ENCODE results near the gene PSME3. TPM values are rescaled to one million over a fixed set of nuclear protein-coding genes. Genes with fewer than 3 reads are reported as not detected.
A peak's percentile ranks its signal among the peaks of the same experiment; 100 is the strongest.

The PSME3 gene
- total RNA-seq, 1 donor from 2014 or later, result 92.0 TPM

DNA sequence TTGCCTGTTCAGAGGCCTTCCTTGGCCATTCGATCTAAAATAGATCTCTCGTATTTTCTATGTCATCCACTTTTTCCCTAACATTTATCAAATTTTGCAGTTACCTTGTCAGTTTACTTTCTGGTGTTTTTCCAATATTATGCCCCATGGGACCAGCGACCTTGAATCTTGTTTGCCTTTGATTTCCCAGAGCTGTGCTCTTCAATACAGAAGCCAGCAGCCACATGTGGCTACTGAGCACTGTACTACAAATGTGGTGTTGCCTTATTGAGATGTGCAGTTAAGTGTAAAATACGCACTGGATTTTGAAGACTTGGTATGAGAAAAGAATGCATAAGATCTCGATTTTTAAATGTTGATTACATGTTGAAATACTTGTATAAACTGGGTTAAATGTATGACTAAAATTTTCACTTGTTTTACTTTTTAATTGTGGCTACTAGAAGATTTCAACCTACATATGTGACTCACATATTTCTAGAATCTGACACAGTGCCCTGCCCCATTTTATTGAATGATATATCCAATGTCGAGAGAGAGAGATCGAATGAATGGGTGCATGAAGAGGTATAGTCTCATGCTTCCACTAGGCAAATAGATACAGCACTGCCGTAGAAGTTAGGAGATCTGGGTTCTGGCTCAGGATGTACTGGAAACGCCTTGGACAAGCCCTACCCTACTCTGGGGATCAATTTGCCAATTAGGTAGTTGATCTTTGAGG lies 824 bp upstream of the PSME3 start:
- H3K4me3 Mint-ChIP-seq, result peak overlapping the region; percentile 92
- H3K36me3 Mint-ChIP-seq, result peaks cover 8% of the 10 kb centered on the region
- DNase-seq (ENCODE audit: low spot score in 2 of 2, unreplicated experiment in 2 of 2), result no peak
- no peaks in the 10 kb centered on the region for H3K9me3 Mint-ChIP-seq
- TF ChIP-seq, protein P1, sequence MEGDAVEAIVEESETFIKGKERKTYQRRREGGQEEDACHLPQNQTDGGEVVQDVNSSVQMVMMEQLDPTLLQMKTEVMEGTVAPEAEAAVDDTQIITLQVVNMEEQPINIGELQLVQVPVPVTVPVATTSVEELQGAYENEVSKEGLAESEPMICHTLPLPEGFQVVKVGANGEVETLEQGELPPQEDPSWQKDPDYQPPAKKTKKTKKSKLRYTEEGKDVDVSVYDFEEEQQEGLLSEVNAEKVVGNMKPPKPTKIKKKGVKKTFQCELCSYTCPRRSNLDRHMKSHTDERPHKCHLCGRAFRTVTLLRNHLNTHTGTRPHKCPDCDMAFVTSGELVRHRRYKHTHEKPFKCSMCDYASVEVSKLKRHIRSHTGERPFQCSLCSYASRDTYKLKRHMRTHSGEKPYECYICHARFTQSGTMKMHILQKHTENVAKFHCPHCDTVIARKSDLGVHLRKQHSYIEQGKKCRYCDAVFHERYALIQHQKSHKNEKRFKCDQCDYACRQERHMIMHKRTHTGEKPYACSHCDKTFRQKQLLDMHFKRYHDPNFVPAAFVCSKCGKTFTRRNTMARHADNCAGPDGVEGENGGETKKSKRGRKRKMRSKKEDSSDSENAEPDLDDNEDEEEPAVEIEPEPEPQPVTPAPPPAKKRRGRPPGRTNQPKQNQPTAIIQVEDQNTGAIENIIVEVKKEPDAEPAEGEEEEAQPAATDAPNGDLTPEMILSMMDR (IDR thresholded peaks at IDR 0.05; ENCODE audit: unreplicated experiment), result no peak
- H3K4me1 Mint-ChIP-seq, result peaks cover 19% of the 10 kb centered on the region
- peaks cover 20% of the 10 kb centered on the region for H3K27me3 Mint-ChIP-seq (ENCODE audit: low read depth)
- peak overlapping the region; percentile 98 for H3K27ac Mint-ChIP-seq

DNA sequence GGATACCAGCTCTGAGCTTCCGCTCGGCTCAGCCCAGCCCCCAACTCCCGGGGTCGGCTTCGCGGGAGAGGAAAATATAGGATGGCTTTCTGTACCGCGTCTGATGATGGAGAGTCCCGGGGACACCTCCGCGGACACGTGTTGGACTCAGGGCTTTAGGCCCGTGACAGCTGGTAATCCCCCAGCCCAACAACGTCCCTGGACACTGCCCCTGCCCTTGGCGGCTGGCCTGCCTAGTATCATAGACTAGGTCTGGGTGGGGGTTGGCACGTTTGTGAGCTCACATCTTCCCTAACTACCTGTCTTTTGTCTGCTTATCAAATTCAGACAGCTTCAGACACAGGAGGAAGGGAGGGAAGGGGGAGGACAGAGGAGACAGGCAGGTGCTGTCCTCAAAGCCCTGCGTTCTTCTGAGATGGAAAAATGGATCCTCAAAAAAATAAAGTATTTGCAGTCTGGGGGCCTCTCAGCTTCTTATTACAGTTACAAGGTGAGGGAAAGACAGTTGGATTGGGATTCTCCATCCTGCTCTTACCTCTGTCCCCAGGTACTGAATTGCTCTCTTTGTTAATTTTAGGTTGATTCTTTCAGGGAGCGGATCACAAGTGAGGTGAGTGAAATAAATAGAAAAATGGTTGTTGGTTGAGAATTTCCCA lies 698 bp downstream of the PSME3 start:
- DNase-seq (ENCODE audit: low spot score in 2 of 2, unreplicated experiment in 2 of 2), result no peak
- TF ChIP-seq, protein P1 (IDR thresholded peaks at IDR 0.05; ENCODE audit: unreplicated experiment), result no peak
- Mint-ChIP-seq H3K36me3 (peaks cover 15% of the 10 kb centered on the region), H3K27ac (peak overlapping the region; percentile 98), H3K4me3 (peak overlapping the region; percentile 92), H3K9me3 (no peaks in the 10 kb centered on the region), H3K4me1 (peaks cover 19% of the 10 kb centered on the region), H3K27me3 (ENCODE audit: low read depth) (peaks cover 5% of the 10 kb centered on the region)

DNA sequence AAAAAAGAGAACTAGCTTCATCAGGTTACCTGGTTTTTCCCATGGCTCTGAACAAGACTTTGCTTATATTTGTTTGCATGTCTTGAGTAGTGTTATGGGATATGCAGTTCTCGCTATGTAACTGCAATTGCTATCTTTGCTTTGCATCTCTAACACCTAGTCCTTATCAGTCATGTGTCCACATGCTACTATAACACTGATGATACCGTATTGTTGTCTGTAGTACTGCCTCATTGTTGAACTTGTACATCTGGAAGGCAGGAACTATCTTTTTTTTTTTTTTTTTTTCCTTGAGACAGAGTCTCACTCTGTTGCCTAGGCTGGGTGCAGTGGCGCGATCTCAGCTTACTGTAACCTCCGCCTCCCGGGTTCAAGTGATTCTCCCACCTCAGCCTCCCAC lies 2.5 kb downstream of the PSME3 start:
- no peaks in the 10 kb centered on the region for H3K27me3 Mint-ChIP-seq (ENCODE audit: low read depth)
- H3K4me3 Mint-ChIP-seq, result no peak overlapping the region
- H3K27ac Mint-ChIP-seq, result no peak overlapping the region
- no peaks in the 10 kb centered on the region for H3K9me3 Mint-ChIP-seq
- no peak for DNase-seq (ENCODE audit: low spot score in 2 of 2, unreplicated experiment in 2 of 2)
- TF ChIP-seq, protein P1 (IDR thresholded peaks at IDR 0.05; ENCODE audit: unreplicated experiment), result no peak
- H3K36me3 Mint-ChIP-seq, result peaks cover 22% of the 10 kb centered on the region
- H3K4me1 Mint-ChIP-seq, result peaks cover 19% of the 10 kb centered on the region

DNA sequence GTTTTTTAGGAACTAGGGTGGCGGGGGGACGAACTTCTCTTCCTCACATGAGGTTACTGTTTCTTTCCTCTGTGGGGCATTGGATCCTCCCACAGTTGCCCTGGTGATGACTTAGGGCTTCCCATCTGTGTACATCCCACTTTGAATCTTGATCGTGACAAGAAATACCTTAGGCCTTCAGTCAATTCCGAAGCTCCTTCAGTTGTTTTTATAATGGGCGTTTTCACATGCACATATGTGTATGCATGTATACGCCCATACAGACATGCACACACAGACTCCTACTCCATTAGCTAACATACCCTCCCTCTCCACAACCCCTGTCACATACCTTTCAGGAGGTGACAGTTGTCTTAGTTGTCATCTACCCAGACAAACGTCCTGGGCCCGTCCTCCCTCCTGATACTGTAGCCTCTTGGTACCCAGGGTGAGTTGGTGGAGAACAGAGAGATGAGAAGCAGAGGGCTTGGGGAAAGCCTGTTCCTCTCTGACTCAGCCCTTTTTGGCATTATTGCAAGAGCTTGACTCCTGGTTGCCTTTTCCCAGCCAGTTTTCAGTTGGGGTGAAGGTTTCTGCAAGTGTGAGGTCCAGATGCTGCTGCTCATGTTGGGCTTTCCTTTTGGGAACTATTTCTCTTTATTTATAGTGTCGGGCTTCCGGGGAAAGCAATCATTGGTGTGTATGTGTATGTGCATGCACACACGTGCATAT lies 8.9 kb downstream of the PSME3 start:
- Mint-ChIP-seq H3K27ac (no peak overlapping the region), H3K36me3 (peaks cover 22% of the 10 kb centered on the region), H3K9me3 (no peaks in the 10 kb centered on the region), H3K4me1 (no peaks in the 10 kb centered on the region), H3K4me3 (no peak overlapping the region), H3K27me3 (ENCODE audit: low read depth) (no peaks in the 10 kb centered on the region)
- DNase-seq (ENCODE audit: low spot score in 2 of 2, unreplicated experiment in 2 of 2), result no peak
- TF ChIP-seq, protein P1 (IDR thresholded peaks at IDR 0.05; ENCODE audit: unreplicated experiment), result no peak

DNA sequence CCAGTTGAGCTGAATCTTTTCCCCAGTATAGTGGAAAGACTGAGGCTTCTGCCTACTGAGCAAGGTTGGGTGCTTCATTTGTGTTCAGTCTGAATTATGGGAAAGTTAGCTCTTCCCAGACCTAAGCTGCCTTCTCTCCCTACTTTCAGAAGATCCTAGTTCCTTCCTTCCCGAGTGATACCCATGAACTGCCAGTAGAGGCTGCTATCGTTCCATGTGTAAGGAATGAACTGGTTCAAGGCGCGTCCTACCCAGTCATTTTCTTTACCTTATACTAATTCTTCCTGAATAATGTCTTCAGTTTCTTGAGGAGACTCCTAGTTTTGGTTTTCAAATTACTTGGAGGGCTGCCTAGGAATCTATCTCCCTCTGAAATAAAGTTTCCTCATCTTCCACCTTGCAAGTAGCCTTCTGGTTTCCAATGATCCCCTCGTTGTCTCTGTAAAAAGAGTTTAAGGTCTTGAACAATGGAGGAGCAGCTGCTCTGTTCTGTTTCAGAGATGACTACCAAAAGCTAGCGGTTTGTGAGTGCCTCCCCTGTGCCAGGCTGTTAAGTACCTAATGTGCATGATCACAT lies 10.2 kb downstream of the PSME3 start:
- TF ChIP-seq, protein P1 (IDR thresholded peaks at IDR 0.05; ENCODE audit: unreplicated experiment), result peak; percentile 59
- H3K9me3 Mint-ChIP-seq, result no peaks in the 10 kb centered on the region
- H3K27ac Mint-ChIP-seq, result no peak overlapping the region
- H3K4me1 Mint-ChIP-seq, result no peaks in the 10 kb centered on the region
- H3K36me3 Mint-ChIP-seq, result peaks cover 17% of the 10 kb centered on the region
- H3K27me3 Mint-ChIP-seq (ENCODE audit: low read depth), result no peaks in the 10 kb centered on the region
- no peak for DNase-seq (ENCODE audit: low spot score in 2 of 2, unreplicated experiment in 2 of 2)
- H3K4me3 Mint-ChIP-seq, result no peak overlapping the region

Measured in mesothelial cell of epicardium (in vitro differentiated cells).